Activated CD4-positive, alpha-beta T cell treated with anti-CD3 and anti-CD28 coated beads, Interleukin-2, amount 50 U/mL, for 16 hours (primary cell): ENCODE measurements around the gene KRTAP10-9.
"Not testable (repeated sequence)": the region's sequence is repeated elsewhere in the genome, so short reads cannot be mapped to it uniquely, and the experiment has no call there.

Source experiments
- DNase-seq: peaks from one replicate; pipeline ENCODE4 v3.0.0-alpha.2; 2020

The KRTAP10-9 gene

GRCh38 chr21:44644878-44645277, 18.0 kb downstream of the KRTAP10-9 start:
- no peak for DNase-seq

- not testable (repeated sequence) for DNase-seq
Observed at GRCh38 chr21:44646366-44647221, 19.7 kb downstream of the KRTAP10-9 start, which contains the start of gene KRTAP10-11. Gene KRTAP10-11, plus strand, starts transcription at chr21:44646414. Its CDS starts 45 bp downstream, at chr21:44646459.

DNA sequence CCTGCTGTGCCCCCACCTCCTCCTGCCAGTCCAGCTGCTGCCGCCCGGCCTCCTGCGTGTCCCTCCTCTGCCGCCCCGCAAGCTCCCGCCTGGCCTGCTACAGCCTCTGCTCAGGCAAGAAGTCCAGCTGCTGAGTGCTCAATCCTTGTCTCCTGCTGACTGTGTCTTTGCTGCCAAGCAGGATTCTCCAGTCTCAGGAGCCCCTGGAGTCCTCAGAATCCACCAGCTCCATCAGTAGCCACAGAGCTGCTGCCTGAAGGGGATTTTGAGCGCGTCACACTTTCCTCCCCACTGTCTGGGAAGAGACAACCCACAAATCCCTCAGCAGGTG, 20.3 kb downstream of the KRTAP10-9 start:
- no peak for DNase-seq

- no peak for DNase-seq
Observed at GRCh38 chr21:44648557-44649311, 21.8 kb downstream of the KRTAP10-9 start.

- DNase-seq, result no peak
Observed at GRCh38 chr21:44649521-44650100, 22.7 kb downstream of the KRTAP10-9 start.

- DNase-seq, result no peak
Observed at GRCh38 chr21:44650265-44650972, 23.5 kb downstream of the KRTAP10-9 start.

GRCh38 chr21:44650973-44651675, 24.2 kb downstream of the KRTAP10-9 start:
- DNase-seq, result no peak

DNA sequence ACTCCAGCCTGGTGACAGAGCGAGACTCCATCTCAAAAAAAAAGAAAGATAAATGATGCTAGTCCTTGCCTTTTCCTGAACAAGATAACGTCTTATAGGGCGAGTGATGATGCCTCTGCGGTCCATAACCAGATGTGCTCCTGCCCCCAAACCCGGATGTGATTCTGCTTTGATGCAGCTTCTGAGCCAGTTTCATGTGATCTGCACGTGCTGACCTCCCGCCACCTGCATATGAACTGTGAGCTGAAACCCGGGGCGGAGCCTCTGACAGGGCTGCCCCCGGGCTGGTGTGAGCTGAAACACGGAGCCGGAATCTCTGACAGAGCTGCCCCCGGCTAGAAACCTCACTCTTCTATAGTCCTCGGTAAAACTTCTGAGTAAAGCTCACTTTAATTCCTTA, 26.2 kb downstream of the KRTAP10-9 start:
- DNase-seq, result no peak

GRCh38 chr21:44653656-44654575, 27.0 kb downstream of the KRTAP10-9 start:
- no peak for DNase-seq

DNA sequence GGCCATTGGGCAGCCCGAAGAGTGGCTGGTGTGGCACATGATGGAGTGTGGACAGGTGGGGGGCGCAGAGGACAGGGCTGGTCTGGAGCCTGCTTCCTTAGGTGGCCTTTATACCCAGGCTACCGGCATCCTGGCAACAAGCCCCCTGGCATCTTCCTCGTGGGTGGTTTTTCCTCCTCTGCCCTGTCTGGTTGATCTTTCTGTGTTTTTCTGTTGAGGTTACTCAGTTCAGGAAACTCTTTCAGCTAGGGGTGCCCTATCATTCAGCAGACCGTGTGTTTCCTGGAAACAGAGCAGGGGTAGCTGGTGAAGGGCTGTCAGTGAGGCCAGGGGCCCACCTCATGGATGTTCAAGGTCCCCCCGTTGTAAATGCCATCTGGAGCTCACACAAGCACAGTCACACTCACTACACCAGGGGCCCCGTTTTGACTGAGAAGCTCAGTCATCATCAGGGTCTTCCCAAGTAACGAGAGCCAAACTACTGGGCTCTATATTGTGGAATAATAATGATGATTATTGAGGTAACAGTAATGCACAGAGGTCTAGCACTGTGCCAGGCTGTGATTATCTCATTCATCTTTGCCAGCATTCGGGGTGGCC, 27.8 kb downstream of the KRTAP10-9 start, which contains the start of gene KRTAP12-4:
KRTAP12-4 (minus strand) TSS at position 84 of the 600 bp plus-strand sequence; CDS start at position 39, 45 bp downstream.
- DNase-seq, result no peak

DNA sequence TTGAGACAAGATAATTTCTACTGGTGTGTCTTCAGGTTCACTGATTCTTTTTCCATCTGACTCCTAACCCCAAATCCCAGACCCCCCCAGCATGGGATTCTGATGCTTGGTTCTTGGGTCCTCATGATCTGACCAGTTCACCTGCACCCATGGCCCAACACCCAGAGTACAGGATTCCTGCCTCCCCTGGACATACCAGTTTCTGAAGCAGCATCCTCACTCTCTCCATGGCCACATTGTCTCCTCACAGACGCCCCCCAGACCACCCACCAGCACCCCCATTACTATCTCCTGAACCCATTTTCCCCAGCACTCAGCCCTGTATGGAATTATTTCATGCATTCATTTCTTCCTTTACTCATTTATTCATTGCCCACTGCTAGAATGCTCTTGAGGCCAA, 30.0 kb downstream of the KRTAP10-9 start:
- DNase-seq, result no peak

GRCh38 chr21:44657635-44658540, 31.0 kb downstream of the KRTAP10-9 start, which contains the start of gene KRTAP12-3:
Gene KRTAP12-3, plus strand, starts transcription at chr21:44657932. Its CDS starts 48 bp downstream, at chr21:44657980.
- peak; percentile 44 for DNase-seq

DNA sequence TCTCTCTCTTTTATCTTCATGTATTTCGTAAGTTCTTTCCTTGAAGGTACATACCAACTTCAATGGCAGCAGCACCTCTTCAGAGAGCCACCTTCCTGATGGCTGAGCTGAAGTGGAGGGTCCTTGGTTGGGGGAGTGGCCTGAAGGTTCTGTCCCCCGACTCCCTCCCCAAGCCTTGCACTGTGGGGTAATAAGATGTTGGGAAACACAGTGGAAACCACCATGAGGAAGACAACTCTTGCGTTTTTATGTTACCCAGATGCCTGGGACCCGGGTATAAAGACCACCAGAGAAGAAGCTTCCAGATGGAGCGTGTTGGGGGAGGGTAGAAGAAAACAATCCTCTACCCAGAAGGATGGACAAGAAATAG, 31.6 kb downstream of the KRTAP10-9 start:
- no peak for DNase-seq

- no peak for DNase-seq
Observed at GRCh38 chr21:44658913-44659595, 32.2 kb downstream of the KRTAP10-9 start.

- not testable (repeated sequence) for DNase-seq
Observed at GRCh38 chr21:44661567-44661966, 34.7 kb downstream of the KRTAP10-9 start.

- DNase-seq, result no peak
Observed at GRCh38 chr21:44664691-44665090, 37.8 kb downstream of the KRTAP10-9 start.

DNA sequence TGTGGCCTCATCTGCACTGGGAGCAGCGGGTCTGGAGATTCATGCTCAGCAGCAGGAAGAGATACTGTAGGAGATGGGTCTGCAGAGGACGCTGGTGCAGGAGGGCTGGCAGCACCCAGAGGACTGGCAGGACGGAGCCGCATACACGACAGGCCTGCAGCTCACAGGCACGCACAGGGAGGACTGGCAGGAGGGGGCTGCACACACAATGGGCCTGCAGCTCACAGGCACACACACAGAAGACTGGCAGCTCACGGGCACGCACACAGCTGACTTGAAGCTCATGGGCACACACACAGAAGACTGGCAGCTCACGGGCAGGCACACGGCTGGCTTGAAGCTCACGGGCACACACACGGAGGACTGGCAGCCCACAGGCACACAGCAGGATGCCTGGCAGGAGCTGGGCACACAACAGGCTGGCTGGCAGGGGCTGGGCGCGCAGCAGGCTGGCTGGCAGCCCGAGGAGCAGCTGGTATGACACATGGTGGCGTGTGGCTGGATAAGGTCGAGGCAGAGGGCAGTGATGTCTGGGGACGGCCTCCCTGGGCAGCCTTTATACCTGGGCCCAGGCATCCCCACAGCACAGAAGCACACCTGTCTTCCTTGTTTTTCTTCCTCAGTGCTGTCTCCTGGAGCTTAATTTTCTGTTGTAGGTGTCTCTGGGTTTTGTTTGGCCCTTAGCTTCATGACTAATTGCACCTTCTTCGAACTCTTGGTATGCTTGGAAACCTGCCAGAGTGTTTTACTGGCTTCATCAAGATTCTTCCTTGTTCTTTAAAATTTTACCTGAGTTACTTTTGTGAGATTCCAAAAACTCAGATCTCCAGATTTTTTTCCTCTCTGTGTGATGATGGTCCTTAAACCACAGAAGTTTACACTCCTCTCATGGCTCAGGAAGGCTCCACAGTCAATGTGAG, 39.8 kb downstream of the KRTAP10-9 start, which contains the start of gene KRTAP12-2:
KRTAP12-2 (minus strand) TSS at position 527 of the 920 bp plus-strand sequence; CDS start at position 486, 41 bp downstream.
- DNase-seq, result no peak
